H1 (cell line): ENCODE results near the gene ART4. TPM values are rescaled to one million over a fixed set of nuclear protein-coding genes. Genes with fewer than 3 reads are reported as not detected.

Experiments
- CBX5 ChIP-seq: fragments of 300-800, 300-1000 bp; sonication (generic); IDR thresholded peaks from 2 replicates; pipeline ENCODE4 v1.7.1; 2016; ENCODE audit warnings: antibody characterized with exemption, low read length, low read depth
- FOSL1 ChIP-seq: IDR thresholded peaks from 2 replicates; pipeline ENCODE4 v1.6.1; 2011; ENCODE audit warnings: mild to moderate bottlenecking, low read depth, low read length, moderate library complexity; ENCODE audit not compliant: insufficient read depth
- MAX ChIP-seq: IDR thresholded peaks from 2 replicates; pipeline ENCODE4 v1.6.1; 2012; ENCODE audit warnings: inconsistent platforms
- POLR2A ChIP-seq, 2 experiments: IDR thresholded peaks; 1 replicate in 1 of 2; 2 replicates in 1 of 2; pipeline ENCODE4 v1.6.1; 2011; ENCODE audit warnings: low read depth in 2 of 2, low read length in 2 of 2, mild to moderate bottlenecking in 2 of 2; ENCODE audit errors: control extremely low read depth in 1 of 2
- TCF12 ChIP-seq: IDR thresholded peaks from 2 replicates; pipeline ENCODE4 v1.6.1; 2011; ENCODE audit warnings: low read depth, mild to moderate bottlenecking, low read length
- polyA plus RNA-seq, 7 experiments: library from polyadenylated mRNA; depleted of rRNA in 3 of 7; stranded (reverse) in 5 of 7; unstranded in 2 of 7; fragments of >200 nt in 5 of 7; fragments of 200-250 nt in 2 of 7; gene quantifications; 1 replicate in 5 of 7; 2 replicates in 1 of 7; 4 replicates in 1 of 7; pipeline versions ENCODE4 v1.2.1 to v1.2.3, GENCODE V29; 2011 to 2013; ENCODE audit warnings: missing spikeins in 2 of 7, mixed read lengths in 2 of 7
- total RNA-seq: library from RNA; stranded (reverse); fragmentation: NEBNext Ultra II Directional; extraction: Animal tissue kit (Norgen Biotek cat#: 25700); gene quantifications from 2 replicates; pipeline ENCODE4 v1.2.1, GENCODE V29; 2021

ART4 gene
- total and polyA plus RNA-seq, 2 of the 8 experiments (the other 6 are each of a cell fraction or from before 2014, with no cell fraction given) = not detected

- TF ChIP-seq MAX = no peak
- no peak for TF ChIP-seq POLR2A (IDR thresholded peaks at IDR 0.05; ENCODE audit: control extremely low read depth in 1 of 2, low read depth in 2 of 2, low read length in 2 of 2)
- TF ChIP-seq CBX5 = no peak
- TF ChIP-seq TCF12 = no peak
- no peak for TF ChIP-seq FOSL1
- TF ChIP-seq, all 59 proteins: peak for 0
Observed at GRCh38 chr12:14858513-14858912, 15.2 kb upstream of the ART4 start (continued).
